Heart right ventricle (tissue), 16 donors: ENCODE measurements around the gene CITED2. TPM values are rescaled to one million over a fixed set of nuclear protein-coding genes. Genes with fewer than 3 reads are reported as not detected.
"Not testable (repeated sequence)": the region's sequence is repeated elsewhere in the genome, so short reads cannot be mapped to it uniquely, and the experiment has no call there.

ENCODE experiments used
- ATAC-seq, 8 donors: fragments of 200-7000 bp; cut with Tn5 transposase; one replicate each; pipeline ENCODE4 v1.9.1; 2020; ENCODE audit warnings: mild to moderate bottlenecking in 8 of 8, moderate library complexity in 8 of 8, moderate number of reproducible peaks in 1 of 8
- DNase-seq, 2 donors: peaks; one replicate each; pipeline ENCODE4 v3.0.0-alpha.2; 2020
- H3K27ac ChIP-seq, 10 donors: fragments of 200-600 bp; sonication (generic) in 2 of 10; one replicate each; pipeline versions ENCODE4 v1.5.0 to v1.8.0; 2020 to 2022; ENCODE audit warnings: mild to moderate bottlenecking in 3 of 10
- H3K27me3 ChIP-seq, 7 donors: fragments of 200-600 bp; one replicate each; pipeline ENCODE4 v1.8.0; 2021 to 2022; ENCODE audit warnings: mild to moderate bottlenecking in 2 of 7
- H3K36me3 ChIP-seq, 9 donors: fragments of 200-600 bp; sonication (generic) in 1 of 9; one replicate each; pipeline versions ENCODE4 v1.5.0 to v1.8.0; 2020 to 2022; ENCODE audit warnings: mild to moderate bottlenecking in 2 of 9
- H3K4me1 ChIP-seq, 9 donors: fragments of 200-600 bp; sonication (generic) in 1 of 9; one replicate each; pipeline versions ENCODE4 v1.5.0 to v1.8.0; 2020 to 2022; ENCODE audit warnings: mild to moderate bottlenecking in 4 of 9
- H3K4me3 ChIP-seq, 10 donors: fragments of 200-600 bp; sonication (generic) in 2 of 10; one replicate each; pipeline versions ENCODE4 v1.5.0 to v1.8.0; 2020 to 2022; ENCODE audit warnings: mild to moderate bottlenecking in 7 of 10, moderate library complexity in 2 of 10
- H3K9me3 ChIP-seq, 11 donors: fragments of 200-600 bp in 10 of 11; sonication (generic) in 2 of 11; one replicate each; pipeline versions ENCODE4 v1.5.0 to v1.8.0; 2013 to 2022; ENCODE audit warnings: mild to moderate bottlenecking in 2 of 11, control low read depth in 1 of 11, moderate library complexity in 1 of 11
- WGBS, 2 donors: extraction: QIAGEN DNeasy Blood & Tissue Kit; methylation state at CpG; one replicate each; pipeline ENCODE4 v1.1.7; 2013; ENCODE audit warnings: inconsistent platforms in 1 of 2; 5-methylcytosine and 5-hydroxymethylcytosine counted together
- intact Hi-C, 10 donors: fragments of 100-400 bp; cut with DNase I; formaldehyde crosslinking; loops; one replicate each; pipeline versions ENCODE4 v1.11.1 to v1.14.2; 2022
- polyA plus RNA-seq, 2 donors: library from polyadenylated mRNA; stranded (reverse); fragments of 200-250 nt; gene quantifications; one replicate each; pipeline ENCODE4 v1.2.3, GENCODE V29; 2013
- total RNA-seq, 10 donors: library from RNA; stranded (reverse); fragmentation: NEBNext Ultra II Directional in 3 of 10; extraction: Animal tissue kit (Norgen Biotek cat#: 25700) in 3 of 10; gene quantifications; one replicate each; pipeline versions ENCODE4 v1.2.1 to v1.2.4, GENCODE V29; 2021 to 2023
- TF ChIP-seq, protein P1 (sequence below), 9 donors: fragments of 200-600 bp; sonication (generic) in 2 of 9; IDR thresholded peaks; one replicate each; pipeline versions ENCODE4 v1.5.0 to v1.8.0; 2021 to 2022; ENCODE audit warnings: antibody characterized with exemption in 9 of 9, mild to moderate bottlenecking in 5 of 9, moderate library complexity in 1 of 9
- donor health status: Arrhythmogenic right ventricular cardiomyopathy.
- donor health status: ischemic (EF 13 %, LVEDD 7.1; RV severe dilation, severe dysfunction).
- donor health status: healthy with polysubstance abuse.
- donor health status: DM: no; HTN: yes; CAD: no.
- donor health status: DM: no; HTN: no; CAD: no.
- donor health status: ischemic (EF 25% LVEDD 6.9; RV normal size, moderate dysfunction).
- donor health status: ischemic (EF 25% LVEDD 5.7; RV mildly dilated, moderate dysfunction).
- donor health status: healthy.
- donor health status: DM: yes; HTN: yes; CAD: no.
- donor health status: Ischemic cardiomyopathy.
- donor health status: ischemic (EF 35%, LVEDD 5.7; RV mildly dilated, moderate dysfunction).
- donor health status: nonischemic (EF 11% LVEDD 7.7; RV severe dilation, severe dysfunction).
- donor health status: DM: yes; HTN: yes; CAD: no.
- donor health status: PGD.
- donor health status: ischemic (EF 29% LVEDD 5.4; RV normal size, mild dysfunction).
- donor health status: nonischemic (EF 23%, LVEDD 6.1; RV moderate dilation, normal function).

Gene CITED2
- total and polyA plus RNA-seq, 12 donors = 9.9 to 215 (median 148) TPM

DNA sequence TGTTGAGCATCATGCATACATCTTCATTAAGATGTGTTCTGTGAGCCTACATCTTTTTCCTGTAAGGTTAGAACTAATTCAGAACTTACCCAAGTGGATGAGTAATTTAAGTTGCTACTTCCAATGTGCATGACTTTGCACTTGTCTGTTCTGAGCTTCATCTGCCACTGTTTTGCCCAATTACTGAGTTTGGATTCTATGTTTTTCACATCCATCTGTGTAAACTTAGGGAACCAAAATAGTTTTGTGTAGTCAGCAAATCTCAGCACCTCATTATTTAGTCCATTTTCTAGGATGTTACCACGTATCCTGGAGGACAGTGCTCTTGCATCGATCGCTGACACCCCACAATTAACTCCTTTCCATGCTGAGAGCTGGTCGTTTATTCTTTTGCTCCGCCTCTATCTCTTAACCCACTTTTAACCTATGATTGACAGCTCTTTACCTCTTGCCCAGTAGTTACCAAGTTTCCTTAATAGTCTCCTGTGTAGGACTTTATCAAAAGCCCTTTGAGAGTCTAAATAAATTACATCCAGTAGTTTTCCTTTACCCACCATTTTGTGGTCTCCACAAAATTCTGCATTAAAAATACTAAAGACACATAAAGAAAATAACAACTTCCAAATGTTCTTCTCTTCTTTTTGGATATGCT is 44.2 kb upstream of the CITED2 start:
- H3K36me3 ChIP-seq = no peaks in the 10 kb centered on the region
- ATAC-seq (no peak), DNase-seq (no peak)
- intact Hi-C loops = loop anchor here in 1 of 10 donors (2.0 kb wide), 1 partner anchor 36 kb away; no protein-coding TSS in a partner anchor
- TF ChIP-seq, protein P1, sequence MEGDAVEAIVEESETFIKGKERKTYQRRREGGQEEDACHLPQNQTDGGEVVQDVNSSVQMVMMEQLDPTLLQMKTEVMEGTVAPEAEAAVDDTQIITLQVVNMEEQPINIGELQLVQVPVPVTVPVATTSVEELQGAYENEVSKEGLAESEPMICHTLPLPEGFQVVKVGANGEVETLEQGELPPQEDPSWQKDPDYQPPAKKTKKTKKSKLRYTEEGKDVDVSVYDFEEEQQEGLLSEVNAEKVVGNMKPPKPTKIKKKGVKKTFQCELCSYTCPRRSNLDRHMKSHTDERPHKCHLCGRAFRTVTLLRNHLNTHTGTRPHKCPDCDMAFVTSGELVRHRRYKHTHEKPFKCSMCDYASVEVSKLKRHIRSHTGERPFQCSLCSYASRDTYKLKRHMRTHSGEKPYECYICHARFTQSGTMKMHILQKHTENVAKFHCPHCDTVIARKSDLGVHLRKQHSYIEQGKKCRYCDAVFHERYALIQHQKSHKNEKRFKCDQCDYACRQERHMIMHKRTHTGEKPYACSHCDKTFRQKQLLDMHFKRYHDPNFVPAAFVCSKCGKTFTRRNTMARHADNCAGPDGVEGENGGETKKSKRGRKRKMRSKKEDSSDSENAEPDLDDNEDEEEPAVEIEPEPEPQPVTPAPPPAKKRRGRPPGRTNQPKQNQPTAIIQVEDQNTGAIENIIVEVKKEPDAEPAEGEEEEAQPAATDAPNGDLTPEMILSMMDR (IDR thresholded peaks at IDR 0.05) = no peak
- no peaks in the 10 kb centered on the region for H3K27me3 ChIP-seq
- 70 to 76% methylated on average over 5 of the region's 5 CpGs for WGBS, 2 donors
- H3K9me3 ChIP-seq = no peaks in the 10 kb centered on the region
- no peak overlapping the region for H3K4me3 ChIP-seq
- H3K27ac ChIP-seq = no peak overlapping the region
- peaks cover 0 to 32% (median 0%) of the 10 kb centered on the region in 9 donors for H3K4me1 ChIP-seq

DNA sequence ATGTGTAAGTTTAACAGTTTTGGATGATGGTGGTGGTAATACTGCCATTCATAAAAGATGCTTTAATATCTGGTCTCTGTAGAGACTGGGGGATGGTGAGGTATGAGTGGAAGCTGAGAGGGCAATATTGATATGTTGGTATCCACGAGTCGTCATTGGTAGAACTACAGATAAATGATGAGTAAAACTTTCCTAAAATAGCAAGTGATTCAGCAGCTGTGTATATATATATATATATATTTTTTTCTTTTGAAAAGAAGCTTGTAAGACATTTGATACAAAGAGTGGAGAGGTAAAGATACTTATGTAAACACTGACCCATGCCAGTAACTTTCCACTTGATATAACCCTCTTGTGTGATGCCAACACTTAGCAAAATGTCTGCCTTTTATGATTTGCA is 41.7 kb upstream of the CITED2 start:
- Histone ChIP-seq H3K27me3 (no peaks in the 10 kb centered on the region), H3K27ac (no peak overlapping the region), H3K4me1 (peaks cover 0 to 12% (median 0%) of the 10 kb centered on the region in 9 donors), H3K36me3 (no peaks in the 10 kb centered on the region), H3K4me3 (no peak overlapping the region), H3K9me3 (no peaks in the 10 kb centered on the region)
- no peak for DNase-seq
- WGBS, 2 donors = 25 to 33% methylated on average over 2 of the region's 2 CpGs
- intact Hi-C loops = no loop called here
- TF ChIP-seq, protein P1 (IDR thresholded peaks at IDR 0.05) = no peak
- no peak for ATAC-seq

DNA sequence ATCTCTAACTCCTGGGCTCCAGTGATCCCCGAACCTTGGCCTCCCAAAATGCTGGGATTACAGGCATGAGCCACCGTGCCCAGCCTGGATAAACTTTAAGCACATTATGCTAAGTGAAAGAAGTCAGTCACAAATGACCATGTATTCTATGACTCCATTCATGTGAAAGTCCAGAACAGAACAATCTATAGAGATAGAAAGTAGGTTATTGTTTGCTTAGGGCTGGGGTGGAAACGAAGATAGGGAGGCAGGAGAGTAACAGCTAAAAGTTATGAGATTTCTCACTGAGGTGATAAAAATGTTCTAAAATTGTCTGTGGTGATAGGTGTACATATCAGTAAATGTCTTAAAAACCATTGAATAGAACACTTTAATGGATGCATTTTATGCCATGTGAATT is 40.9 kb upstream of the CITED2 start:
- DNase-seq = no peak
- Histone ChIP-seq H3K27me3 (no peaks in the 10 kb centered on the region), H3K4me3 (no peak overlapping the region), H3K9me3 (no peaks in the 10 kb centered on the region), H3K36me3 (no peaks in the 10 kb centered on the region), H3K4me1 (peaks cover 0 to 10% (median 0%) of the 10 kb centered on the region in 9 donors), H3K27ac (no peak overlapping the region)
- intact Hi-C loops = no loop called here
- 84 to 86% methylated on average over 3 of the region's 3 CpGs for WGBS, 2 donors
- TF ChIP-seq, protein P1 (IDR thresholded peaks at IDR 0.05) = no peak
- ATAC-seq = no peak

DNA sequence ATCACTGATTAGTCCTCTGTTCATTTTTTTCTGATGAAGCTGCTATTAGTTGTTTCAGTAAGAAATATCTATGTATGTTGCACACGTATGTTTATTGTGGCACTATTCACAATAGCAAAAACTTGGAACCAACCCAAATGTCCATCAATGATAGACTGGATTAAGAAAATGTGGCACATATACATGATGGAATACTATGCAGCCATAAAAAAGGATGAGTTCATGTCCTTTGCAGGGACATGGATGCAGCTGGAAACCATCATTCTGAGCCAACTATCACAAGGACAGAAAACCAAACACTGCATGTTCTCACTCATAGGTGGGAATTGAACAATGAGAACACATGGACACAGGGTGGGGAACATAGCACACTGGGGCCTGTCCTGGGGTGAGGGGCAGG is 37.7 kb upstream of the CITED2 start:
- intact Hi-C loops, H3K4me3 ChIP-seq, H3K27ac ChIP-seq, ATAC-seq, H3K36me3 ChIP-seq, DNase-seq, H3K9me3 ChIP-seq, H3K27me3 ChIP-seq, H3K4me1 ChIP-seq: not testable (repeated sequence)
- 93 to 97% methylated on average over 1 of the region's 1 CpG for WGBS, 2 donors

DNA sequence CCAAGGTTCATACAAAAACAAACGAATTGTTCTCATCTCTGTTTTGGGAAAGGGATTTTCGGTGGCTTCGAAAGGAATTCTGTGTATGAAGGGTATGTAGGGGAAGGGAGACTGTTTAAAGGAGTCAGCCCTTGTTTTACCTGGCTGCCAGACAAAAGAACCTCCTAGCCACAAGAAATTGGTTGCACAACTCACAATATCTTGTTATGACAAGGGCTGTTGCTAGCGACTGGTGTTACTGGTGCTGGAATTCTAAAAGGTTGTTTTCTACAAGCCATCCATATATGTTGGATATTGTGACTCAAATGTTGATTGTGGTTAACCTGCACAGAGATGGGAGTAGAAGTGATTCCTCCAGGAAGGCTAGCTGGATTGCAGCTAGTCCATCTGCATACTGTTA is 34.6 kb upstream of the CITED2 start:
- TF ChIP-seq, protein P1 (IDR thresholded peaks at IDR 0.05) = no peak
- Histone ChIP-seq H3K9me3 (no peaks in the 10 kb centered on the region), H3K27ac (no peak overlapping the region), H3K36me3 (no peaks in the 10 kb centered on the region), H3K4me3 (no peak overlapping the region), H3K4me1 (peaks cover 0 to 7% (median 0%) of the 10 kb centered on the region in 9 donors), H3K27me3 (no peaks in the 10 kb centered on the region)
- no peak for DNase-seq
- WGBS, 2 donors = 84 to 90% methylated on average over 4 of the region's 4 CpGs
- intact Hi-C loops = no loop called here
- ATAC-seq = no peak
